GM23248 (cell line): ENCODE measurements around the gene ZNF407.

ENCODE experiments used
- EZH2 ChIP-seq: fragments of 200-600 bp; sonication (generic); IDR thresholded peaks from 2 replicates; pipeline ENCODE4 v1.6.1; 2018; ENCODE audit warnings: antibody characterized with exemption, mild to moderate bottlenecking; ENCODE audit not compliant: insufficient read depth, poor library complexity, severe bottlenecking
- EZH2phosphoT487 ChIP-seq: fragments of 200-600 bp; sonication (generic); IDR thresholded peaks from 2 replicates; pipeline ENCODE4 v1.6.1; 2018; ENCODE audit warnings: antibody characterized with exemption, moderate library complexity, mild to moderate bottlenecking, low read depth; ENCODE audit not compliant: insufficient read depth

DNA sequence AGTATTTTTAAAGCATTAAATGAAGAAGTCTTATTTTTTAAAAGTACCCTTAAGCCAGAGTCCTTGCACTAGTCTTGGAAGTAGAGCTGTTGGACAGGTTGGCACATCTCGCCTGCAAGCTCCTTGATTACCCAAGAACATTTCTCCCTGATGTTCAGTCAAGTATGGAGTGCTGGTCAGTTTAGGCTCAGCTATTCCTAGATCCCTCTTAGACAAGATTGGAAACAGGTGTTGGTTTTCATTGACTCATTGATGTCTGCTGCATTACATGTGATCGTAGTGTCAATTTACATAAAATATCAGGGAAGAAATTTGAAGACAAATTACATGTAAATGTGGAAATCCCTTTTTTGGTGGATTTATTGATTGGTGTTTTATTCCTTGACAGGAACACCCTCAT is 170.4 kb downstream of the ZNF407 start:
- no peak for TF ChIP-seq EZH2
- no peak for TF ChIP-seq EZH2phosphoT487
